Measurements from ENCODE around the gene NDFIP2.

The NDFIP2 gene

DNA sequence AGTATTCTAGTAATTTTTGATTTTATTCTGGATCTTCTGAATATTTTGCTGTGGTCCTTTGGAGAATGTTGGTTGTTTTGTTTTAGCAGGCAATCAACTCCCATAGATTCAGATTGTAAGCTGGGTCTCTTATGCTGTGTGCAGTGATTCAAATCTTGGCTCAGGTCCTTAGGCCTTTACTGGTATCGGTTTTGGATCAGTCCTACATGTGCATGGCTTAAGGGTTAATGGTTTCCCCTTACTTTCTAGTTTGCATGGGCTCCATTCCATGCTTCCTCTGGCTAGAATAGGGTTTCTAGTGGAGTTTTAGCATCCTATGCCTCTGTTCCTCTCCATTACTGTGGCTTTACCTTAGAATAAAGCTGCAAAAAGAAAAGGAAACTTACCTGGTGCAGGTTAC is 16.1 kb downstream of the NDFIP2 start:
- DNase-seq (ENCODE audit: low read depth), result no peak

DNA sequence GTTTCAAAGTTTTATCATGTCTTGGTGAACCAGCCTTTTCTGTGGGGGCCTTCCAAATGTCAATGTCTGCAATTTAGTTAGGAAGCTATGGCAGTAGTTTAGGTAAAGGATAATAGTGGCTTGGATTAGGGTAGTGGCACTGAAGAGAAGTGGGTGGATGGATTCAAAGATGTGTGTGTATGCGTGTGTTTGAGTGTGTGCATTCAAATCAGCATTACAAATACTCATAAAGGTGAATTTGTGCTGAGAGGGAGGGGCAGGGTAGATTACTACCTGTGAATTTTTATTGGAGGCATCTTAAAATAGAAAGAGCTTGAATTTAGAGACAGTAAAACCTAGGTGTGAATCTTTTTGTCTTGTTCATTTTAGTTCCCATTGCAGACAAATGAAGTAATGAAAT is 16.9 kb downstream of the NDFIP2 start:
- DNase-seq (ENCODE audit: low read depth), result no peak

DNA sequence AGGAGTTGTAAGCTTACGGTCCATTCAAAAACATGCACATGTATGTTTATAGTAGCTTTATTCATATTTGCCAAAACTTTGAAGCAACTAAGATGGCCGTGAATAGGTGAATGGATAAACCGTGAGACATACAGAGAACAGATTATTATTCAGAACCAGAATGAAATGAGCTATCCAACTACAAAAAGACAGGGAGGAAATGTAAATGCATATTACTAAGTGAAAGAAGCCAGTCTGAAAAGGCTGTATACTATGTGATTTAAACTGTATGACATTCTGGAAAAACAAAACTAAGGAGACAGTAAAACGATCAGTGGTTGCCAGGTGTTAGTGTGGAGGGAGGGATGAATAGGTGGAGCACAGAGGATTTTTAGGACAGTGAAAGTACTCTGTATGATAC is 19.9 kb downstream of the NDFIP2 start:
- no peak for DNase-seq (ENCODE audit: low read depth)

DNA sequence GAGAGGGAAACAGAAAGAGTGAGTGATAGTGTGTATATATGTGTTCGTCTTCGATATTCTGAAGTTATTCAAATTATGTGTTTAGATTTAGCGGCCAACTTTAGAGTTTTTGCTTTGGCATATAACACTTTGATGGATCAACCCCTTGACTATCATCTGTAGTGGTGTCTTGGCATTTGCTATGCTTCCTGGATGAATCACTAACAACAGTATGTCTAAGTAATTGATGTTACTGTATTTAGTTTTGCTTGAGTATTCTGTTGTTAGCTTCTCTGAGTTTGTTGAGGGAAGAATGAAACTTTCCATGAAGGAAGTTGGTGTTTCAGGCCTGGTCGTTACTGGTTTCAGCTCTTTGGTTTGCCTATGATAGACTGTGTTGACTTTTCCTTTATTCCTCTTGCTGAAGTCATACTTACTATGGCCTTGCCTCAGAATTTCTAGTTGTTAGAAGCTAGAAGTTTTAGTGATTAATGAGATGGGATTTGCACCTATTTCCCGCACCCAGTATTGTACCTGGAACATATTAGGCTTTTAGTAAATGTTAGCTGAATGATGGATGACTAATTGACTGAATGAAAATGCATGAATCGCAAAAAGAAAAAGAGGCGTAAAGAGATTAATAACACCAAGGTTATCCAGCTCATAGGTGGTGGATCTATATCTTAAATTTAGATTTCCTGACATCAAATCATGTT is 20.7 kb downstream of the NDFIP2 start:
- no peak for DNase-seq (ENCODE audit: low read depth)

DNA sequence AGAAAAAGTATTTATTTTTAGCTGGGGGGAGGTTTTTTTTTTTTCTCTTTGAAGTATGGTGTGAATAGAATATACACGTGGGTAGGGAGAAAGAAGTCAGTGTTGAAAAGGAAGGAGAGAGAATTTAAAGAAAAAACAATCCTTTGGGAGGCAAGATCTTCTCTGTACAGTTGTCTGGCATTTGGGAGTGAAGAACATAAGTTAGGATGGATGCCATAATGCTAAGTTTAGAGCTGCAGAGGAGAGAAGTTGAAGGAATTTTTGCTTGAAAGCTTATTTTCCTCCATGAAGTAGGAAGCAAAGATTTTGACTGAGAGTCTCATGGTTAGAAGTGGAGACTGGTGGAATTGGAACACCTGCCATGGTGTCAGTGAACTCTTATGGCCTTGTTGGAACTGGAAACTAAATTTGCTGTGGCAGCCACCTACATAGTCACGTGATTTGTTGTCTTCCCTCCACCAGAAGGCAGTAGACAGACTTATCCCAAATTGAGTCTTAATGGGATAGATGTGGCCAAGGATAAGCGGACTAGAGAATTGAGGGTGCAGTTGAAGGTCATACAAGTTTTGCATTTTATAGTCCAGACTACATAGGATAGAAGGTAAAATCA is 22.0 kb downstream of the NDFIP2 start:
- DNase-seq (ENCODE audit: low read depth), result no peak

DNA sequence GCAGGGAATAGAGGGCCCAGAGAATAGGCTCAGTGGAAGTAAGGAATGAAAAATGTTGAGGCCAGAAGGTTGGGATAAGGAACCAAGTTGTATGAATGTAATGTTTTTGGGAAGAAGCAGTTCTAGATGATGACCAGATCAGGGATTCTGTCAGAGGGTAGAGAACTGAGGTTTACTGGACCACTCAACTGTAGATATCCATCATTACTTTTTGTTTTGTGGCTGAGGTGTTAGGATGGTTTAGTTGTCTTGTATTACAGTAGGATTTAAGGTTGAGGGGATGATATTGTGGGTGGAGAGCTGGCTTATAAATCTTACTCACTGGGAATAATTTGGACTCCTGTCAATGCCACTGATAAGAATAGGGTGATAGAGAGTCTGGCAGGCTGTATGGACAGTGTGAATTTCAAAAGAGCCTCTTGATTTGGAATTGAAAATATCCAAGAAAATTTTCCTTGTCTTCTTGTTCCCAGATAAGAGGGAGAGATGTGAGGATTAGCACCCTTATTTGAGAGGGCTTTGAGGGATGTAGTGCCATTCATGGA is 22.6 kb downstream of the NDFIP2 start:
- no peak for DNase-seq (ENCODE audit: low read depth)

DNA sequence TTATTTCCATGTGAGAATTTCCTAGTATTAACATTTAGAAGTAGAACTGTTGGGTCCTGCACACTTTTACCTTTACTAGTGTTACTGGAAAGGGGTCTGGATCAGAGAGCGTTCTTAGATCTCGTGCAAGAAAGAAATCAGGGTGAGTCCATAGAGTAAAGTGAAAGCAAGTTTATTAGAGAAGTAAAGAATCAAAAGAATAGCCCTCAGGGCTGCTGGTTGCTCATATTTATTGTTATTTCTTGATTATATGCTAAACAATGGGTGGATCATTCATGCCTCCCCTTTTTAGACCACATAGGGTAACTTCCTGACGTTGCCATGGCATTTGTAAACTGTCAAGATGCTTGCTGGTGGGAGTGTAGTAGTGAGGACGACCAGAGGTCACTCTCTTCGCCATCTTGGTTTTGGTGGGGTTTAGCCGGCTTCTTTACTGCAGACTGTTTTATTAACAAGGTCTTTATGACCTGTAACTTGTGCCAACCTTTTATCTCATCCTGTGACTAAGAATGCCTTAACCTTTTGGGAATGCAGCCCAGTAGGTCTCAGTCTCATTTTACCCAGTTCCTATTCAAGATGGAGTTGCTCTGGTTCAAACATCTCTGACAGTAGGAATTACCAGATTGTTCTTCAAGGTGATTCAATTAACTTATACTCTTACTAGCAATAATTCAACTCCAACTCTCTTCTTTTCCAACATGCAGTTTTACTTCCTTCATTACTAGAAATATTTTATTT is 27.4 kb downstream of the NDFIP2 start:
- DNase-seq (ENCODE audit: low read depth), result no peak

DNA sequence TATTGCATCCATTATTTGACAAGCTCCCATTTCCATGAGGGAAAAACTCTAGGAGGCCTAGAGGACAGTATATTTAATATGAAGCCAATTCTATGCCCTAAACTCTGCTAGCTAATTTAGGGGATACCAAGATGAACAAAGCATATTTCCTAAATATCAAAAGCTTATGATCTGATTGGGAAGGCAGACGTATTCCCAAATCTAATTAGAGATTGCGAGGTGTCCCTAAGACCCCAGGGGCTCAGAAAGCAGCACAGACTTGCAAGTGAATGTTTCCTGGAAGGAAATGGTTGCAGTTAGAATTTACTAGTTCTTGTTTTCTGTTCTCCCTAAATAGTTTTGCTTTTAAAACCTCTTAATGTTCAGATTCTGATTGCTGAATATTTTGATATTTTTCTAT is 30.7 kb downstream of the NDFIP2 start:
- DNase-seq (ENCODE audit: low read depth), result no peak

DNA sequence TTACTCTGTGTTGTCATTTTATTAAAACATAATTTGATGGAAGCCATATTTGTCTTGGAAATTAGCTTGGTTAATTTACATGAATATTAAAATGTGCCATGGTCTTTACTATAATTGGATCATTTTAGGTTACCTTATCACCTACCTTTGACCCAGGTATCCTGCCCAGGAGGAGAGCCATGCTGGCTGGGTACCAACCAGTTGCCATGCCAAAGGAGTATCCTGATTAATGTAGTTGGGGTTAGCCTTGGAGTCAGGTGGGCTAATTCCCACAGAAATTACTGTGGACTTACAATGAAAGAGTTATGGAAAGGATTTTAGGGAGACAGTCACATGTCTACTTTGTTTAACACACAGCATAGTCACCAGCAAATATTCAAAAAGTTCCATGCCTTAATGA is 32.0 kb downstream of the NDFIP2 start:
- no peak for DNase-seq (ENCODE audit: low read depth)

DNA sequence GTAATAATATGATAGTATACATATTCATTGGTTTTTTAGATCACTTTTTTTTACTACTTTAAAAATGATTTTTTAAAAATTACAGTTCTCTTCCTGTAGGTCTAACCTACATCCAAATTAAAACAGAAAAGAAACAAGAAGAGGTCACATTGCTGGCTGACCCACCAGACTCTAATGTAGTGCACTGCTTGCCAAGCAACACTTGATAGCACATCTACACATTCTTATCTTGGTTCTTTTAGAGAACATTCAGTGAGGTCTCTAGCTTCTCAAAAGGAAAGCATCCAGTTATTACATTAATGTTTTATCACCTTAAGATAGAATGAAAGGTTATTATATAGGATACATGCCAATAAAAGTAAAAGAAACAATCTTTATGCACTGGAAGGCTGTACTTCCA is 35.6 kb downstream of the NDFIP2 start:
- no peak for DNase-seq (ENCODE audit: low read depth)

DNA sequence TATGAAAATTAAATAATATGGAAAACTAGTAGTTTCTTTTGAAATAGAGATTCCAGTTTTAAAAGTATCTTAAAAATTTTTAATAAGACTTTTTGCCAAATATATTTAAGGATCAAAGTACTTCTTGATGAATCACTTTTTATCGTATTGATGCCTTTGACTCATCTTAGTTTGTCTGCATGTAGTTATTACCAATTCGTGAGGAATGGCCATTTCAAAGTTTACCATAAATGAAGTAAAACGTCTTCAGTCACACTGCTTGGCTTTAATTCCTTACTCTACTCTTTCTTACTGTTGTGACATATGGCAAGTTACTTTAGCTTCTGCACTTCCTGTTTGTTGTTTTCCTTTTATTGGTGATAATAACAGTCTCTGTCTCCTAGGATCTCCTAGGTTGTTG is 38.3 kb downstream of the NDFIP2 start:
- no peak for DNase-seq (ENCODE audit: low read depth)

DNA sequence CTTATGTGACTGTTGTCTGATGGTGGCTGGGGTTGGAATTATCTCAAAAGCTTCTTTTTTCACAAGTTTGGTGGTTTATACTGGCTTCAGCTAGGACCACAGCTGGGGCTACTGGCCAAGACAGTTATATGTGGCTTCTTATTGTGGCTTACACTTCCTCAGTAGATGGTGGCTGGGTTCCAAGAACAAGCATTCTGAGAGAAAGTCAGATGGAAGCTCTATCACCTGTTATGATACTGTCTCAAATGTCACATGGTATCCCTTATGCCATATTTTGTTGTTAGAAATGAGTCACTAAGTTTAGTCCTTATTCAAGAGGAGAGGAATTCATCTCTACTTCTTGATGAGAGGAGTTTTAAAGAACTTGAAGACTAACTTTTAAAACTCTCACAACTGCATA is 41.6 kb downstream of the NDFIP2 start:
- DNase-seq (ENCODE audit: low read depth), result no peak

DNA sequence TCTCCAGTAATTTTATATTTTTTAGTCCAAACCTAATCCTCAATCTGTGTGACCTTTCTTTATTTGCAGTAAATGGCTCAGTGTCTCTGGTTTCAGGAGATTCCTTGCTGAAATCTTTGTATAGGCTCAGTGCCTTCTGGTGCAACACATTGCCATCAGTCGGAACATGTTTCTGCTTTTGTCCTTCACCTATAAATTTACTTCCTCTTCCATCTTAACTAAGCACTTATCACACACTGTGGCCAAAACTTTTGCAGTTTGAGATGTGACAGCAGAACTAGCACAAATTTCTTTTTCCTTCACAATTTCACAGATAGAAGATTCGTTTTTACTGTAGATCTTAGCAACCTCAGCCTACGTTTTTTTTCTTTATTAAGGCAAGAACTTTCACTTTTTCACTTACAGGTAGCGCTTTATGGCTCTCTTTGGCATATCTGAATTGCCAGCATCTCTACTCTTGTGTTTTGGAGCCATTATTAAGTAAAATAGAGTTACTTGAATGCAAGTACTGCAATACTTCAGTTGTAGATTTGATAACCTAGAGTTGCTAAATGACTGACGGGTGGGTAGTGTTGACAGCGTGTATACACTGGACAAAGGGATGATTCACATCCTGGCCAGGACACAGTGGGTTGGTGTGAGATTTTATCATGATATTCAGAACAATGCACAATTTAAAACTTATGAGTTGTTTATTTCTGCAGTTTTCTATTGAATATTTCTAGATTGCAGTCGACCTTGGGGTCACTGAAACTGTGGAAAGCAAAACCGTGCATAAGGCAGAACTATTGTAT is 44.3 kb downstream of the NDFIP2 start:
- DNase-seq (ENCODE audit: low read depth), result no peak

DNA sequence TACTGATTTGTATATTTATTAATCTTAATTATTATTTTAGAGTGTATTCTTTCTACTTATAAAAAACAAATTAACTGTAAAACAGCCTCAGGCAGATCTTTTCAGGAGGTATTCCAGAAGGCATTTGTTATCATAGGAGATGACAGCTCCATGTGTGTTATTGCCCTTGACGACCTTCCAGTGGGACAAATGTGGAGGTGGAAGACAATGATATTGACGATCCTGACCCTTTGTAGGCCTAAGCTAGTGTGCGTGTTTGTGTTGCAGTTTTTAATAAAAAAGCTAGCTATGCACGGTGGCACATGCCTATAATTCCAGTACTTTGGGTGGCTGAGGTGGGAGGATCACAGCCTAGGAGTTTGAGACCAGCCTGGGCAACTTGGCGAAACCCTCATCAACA is 46.7 kb downstream of the NDFIP2 start:
- no peak for DNase-seq (ENCODE audit: low read depth)

DNA sequence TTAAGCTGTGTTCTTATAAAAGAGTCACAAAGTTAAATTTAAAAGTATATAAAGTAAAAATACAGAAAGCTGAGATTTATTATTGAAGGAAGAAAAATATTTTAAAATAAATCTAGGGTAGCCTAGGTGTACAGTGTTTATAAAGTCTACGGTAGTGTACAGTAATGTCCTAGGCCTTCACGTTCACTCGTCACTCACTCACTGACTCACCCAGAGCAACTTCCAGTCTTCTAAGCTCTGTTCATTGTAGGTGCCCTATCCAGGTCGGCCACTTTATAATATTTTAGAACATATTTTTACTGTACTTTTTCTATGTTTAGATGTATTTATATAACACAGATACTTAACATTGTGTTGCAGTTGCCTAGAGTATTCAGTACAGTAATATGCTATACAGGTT is 47.4 kb downstream of the NDFIP2 start:
- no peak for DNase-seq (ENCODE audit: low read depth)

DNA sequence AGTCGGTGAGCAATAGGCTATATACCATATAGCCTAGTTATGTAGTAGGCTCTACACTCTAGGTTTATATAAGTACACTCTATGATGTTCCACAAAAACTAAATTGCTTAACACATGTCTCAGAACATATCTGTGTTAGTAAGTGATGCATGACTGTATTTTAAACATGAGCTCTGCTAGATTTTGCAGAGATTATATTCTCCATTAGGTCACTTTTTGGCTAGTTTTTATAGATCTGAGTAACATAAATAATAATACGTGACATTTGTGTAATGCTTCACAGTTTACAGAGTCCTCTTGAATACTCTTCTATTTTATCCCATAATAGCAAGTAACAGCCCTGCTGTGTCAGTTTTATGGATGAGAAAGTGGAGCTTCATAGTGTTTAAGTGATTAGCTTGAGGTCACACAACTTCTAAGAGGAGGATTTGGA is 47.8 kb downstream of the NDFIP2 start:
- DNase-seq (ENCODE audit: low read depth), result no peak

DNA sequence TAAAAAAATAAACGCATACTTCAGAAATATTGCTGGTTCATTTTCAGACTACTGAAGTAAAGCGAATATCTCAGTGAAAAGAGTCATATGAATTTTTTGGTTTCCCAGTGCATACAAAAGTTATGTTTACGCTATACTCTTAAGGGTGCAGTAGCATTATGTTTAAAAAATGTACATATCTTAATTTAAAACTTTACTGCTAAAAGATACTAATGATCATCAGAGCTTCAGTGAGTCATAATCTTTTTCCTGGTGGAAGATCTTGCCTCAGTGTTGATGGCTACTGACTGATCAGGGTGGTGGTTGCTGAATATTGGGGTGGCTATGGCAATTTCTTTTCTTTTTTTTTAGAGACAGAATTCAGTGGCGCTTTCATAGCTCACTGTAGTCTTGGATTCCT is 48.9 kb downstream of the NDFIP2 start:
- no peak for DNase-seq (ENCODE audit: low read depth)

DNA sequence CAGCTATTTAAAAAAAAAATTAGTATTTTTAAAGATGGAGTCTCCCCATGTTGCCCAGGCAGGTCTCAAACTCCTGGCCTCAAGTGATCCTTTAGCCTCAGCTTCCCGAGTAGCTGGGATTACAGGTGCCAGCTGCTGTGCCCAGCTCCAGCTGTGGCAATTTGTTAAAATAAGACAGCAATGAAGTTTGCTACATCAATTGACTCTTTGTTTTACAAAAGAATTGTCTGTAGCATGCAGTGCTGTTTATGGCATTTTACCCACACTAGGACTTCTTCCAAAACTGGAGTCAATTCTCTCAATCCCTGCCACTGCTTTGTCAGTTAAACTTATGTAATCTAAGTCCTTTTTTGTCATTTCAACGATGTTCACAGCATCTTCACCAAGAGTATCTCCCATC is 49.3 kb downstream of the NDFIP2 start:
- no peak for DNase-seq (ENCODE audit: low read depth)

DNA sequence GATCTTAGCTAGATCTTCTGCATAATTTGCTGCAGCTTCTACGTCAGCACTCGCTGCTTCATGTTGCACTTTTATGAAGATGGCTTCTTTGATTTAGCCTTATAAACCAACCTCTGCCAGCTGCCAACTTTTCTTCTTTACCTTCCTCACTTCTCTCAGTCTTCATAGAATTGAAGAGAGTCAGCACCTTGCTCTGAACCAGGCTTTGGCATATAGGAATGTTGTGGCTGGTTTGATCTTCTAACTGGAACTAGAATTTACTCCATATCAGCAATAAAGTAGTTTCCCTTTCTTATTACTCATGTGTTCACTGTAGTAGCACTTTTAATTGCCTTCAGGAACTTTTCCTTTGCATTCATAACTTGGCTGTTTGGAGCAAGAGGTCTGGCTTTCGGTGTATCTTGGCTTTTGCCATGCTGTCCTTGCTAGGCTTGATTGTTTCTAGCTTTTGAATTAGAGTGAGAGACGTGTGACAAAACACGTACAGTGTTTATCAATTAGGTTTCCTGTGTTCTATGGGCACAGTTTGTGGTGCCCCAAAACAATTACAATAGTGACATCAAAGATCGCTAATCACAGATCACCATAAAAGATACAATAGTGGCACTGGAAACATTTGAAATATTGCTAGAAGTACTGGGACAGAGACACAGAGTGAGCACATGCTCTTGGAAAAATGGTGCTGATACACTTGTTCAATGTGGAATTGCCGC is 50.7 kb downstream of the NDFIP2 start:
- no peak for DNase-seq (ENCODE audit: low read depth)

DNA sequence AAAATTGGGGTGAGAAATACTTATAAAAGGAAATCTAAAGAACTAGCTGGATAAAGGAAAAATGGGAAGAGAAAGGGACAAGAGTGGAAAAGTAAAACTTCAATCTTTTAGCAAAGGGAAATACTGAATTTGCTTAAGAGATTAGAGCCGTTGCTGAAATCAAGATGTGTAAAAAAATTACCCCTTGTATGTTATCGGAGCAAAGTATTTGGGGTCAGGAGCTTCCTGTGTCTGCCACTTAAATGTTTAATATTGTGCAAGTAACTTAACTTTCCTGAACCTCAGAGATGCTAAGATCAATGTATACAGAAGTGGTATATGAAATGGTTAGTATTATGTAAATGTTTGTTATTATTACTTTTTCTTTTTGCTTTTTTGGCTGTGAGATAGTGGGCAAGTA is 51.6 kb downstream of the NDFIP2 start:
- DNase-seq (ENCODE audit: low read depth), result no peak

DNA sequence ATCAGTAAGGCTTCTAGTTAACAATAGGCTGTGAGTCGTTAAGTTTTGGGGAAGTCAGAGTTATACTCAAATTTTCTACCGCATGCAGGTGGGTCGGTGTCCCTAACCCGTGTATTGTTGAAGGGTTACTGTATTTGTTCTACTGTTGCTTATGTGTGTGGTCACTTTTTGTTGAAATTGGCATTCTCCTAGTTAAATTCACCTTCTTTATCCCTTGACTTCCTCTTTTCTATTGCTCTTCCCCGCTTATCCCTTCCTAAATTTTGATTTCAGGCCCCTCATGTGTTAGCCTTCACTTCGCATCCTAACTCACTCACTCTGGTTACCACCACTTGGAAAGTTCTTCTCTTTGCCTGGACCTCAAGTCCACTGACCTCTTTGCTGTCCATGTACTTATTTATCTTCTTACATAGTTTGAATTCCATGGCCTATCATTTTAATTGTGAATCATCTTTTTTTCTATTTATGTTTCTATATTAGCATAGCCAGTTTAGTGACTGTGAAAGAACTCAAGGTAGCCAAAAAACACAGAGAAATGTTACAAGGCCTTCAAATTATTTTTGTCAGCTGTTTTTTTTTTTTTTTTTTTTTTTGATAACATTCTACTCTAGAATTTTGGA is 52.9 kb downstream of the NDFIP2 start:
- no peak for DNase-seq (ENCODE audit: low read depth)
